HCT116 (cell line): ENCODE measurements around the gene BDKRB1. TPM values are rescaled to one million over a fixed set of nuclear protein-coding genes. Genes with fewer than 3 reads are reported as not detected.

Experiments used
- ATAC-seq: fragments of 200-7000 bp; cut with Tn5 transposase; 2 replicates; pipeline ENCODE4 v1.9.1; 2020; ENCODE audit warnings: mild to moderate bottlenecking, moderate library complexity
- BruUV-seq: library from RNA; stranded (reverse); fragments of 400-500 nt; replicated peaks from 2 replicates; lab custom pipeline; 2021; lab: Mats Ljungman, UMichigan
- CTCF ChIA-PET: fragments of 300-600 bp; sonication (Branson Sonifier 250); formaldehyde crosslinking; loops from one replicate; lab custom pipeline; 2021; ENCODE audit warnings: antibody characterized with exemption; lab: Charles Lee
- POLR2A ChIA-PET: fragments of 300-600, 350-600 bp; sonication (Branson Sonifier 250); formaldehyde crosslinking; loops from one replicate; lab custom pipeline; 2021; ENCODE audit warnings: antibody characterized with exemption; lab: Charles Lee
- RAD21 ChIA-PET, 2 experiments: fragments of 300-600 bp; sonication (Branson Sonifier 250); formaldehyde crosslinking; loops; one replicate each; lab custom pipeline; 2023; ENCODE audit warnings: low total read pairs in 2 of 2; ENCODE audit not compliant: uncharacterized antibody in 2 of 2, unreplicated experiment in 2 of 2, low non-redundant PET in 1 of 2; lab: Charles Lee
- DNase-seq: peaks from one replicate; pipeline ENCODE4 v3.0.0-alpha.2; 2010; ENCODE audit warnings: low read depth, low spot score
- H2AFZ ChIP-seq: fragments of 200-600 bp; shearing (Covaris generic), sonication (generic); 2 replicates; pipeline ENCODE4 v1.6.1; 2017; ENCODE audit warnings: low read depth, mixed run types, mixed read lengths, antibody characterized with exemption, low read length; ENCODE audit not compliant: poor library complexity, severe bottlenecking
- H3K27ac ChIP-seq: 2 replicates; pipeline ENCODE4 v1.5.1; 2012; ENCODE audit warnings: low read depth, low read length
- H3K27me3 ChIP-seq: fragments of 200-600 bp; sonication (generic); 2 replicates; pipeline ENCODE4 v1.6.1; 2016; ENCODE audit warnings: mixed run types, low read length, mixed read lengths; ENCODE audit not compliant: insufficient read depth
- H3K36me3 ChIP-seq, 2 experiments: fragments of 200-500 bp in 1 of 2; fragments of 200-600 bp in 1 of 2; sonication (Bioruptor generic) in 1 of 2; sonication (generic) in 1 of 2; 2 replicates each; pipeline versions ENCODE4 v1.5.1 to v1.6.1; 2014 to 2016; ENCODE audit warnings: low read length in 2 of 2, inconsistent platforms in 1 of 2, mixed read lengths in 1 of 2, mixed run types in 1 of 2; ENCODE audit not compliant: insufficient read depth in 2 of 2, control insufficient read depth in 1 of 2
- H3K4me1 ChIP-seq, 2 experiments: fragments of 200-600 bp in 1 of 2; sonication (generic) in 1 of 2; 2 replicates each; pipeline versions ENCODE4 v1.5.1 to v1.6.1; 2012 to 2017; ENCODE audit warnings: low read length in 2 of 2, inconsistent platforms in 1 of 2, mild to moderate bottlenecking in 1 of 2, mixed read lengths in 1 of 2, mixed run types in 1 of 2, moderate library complexity in 1 of 2; ENCODE audit not compliant: insufficient read depth in 2 of 2, control insufficient read depth in 1 of 2
- H3K4me2 ChIP-seq: fragments of 200-600 bp; sonication (generic); 2 replicates; pipeline ENCODE4 v1.6.1; 2017; ENCODE audit warnings: mixed run types, low read length, mixed read lengths
- H3K4me3 ChIP-seq, 2 experiments: fragments of 200-600 bp in 1 of 2; sonication (generic) in 1 of 2; replicated peaks in 1 of 2; 2 replicates each; pipeline ENCODE4 v1.5.1; 2011 to 2016; ENCODE audit warnings: low read length in 2 of 2, control low read depth in 1 of 2, low read depth in 1 of 2, mild to moderate bottlenecking in 1 of 2, mixed read lengths in 1 of 2, mixed run types in 1 of 2
- H3K79me2 ChIP-seq: fragments of 200-600 bp; sonication (generic); 2 replicates; pipeline ENCODE4 v1.6.1; 2017; ENCODE audit warnings: mild to moderate bottlenecking, mixed run types, low read length, moderate library complexity, mixed read lengths; ENCODE audit not compliant: insufficient read depth
- H3K9ac ChIP-seq: fragments of 200-600 bp; sonication (generic); 2 replicates; pipeline ENCODE4 v1.6.1; 2016; ENCODE audit warnings: low read length, mixed read lengths
- H3K9me2 ChIP-seq: fragments of 200-600 bp; sonication (generic), shearing (Covaris generic); 2 replicates; pipeline ENCODE4 v1.6.1; 2017; ENCODE audit warnings: mixed run types, mild to moderate bottlenecking, moderate library complexity; ENCODE audit not compliant: insufficient read depth
- H3K9me3 ChIP-seq, 2 experiments: fragments of 200-500 bp in 1 of 2; fragments of 200-600 bp in 1 of 2; sonication (Bioruptor generic) in 1 of 2; sonication (generic) in 1 of 2; 2 replicates each; pipeline ENCODE4 v1.6.1; 2014 to 2017; ENCODE audit warnings: low read length in 2 of 2, mixed read lengths in 2 of 2, inconsistent platforms in 1 of 2, low read depth in 1 of 2, mild to moderate bottlenecking in 1 of 2, mixed run types in 1 of 2, moderate library complexity in 1 of 2; ENCODE audit not compliant: control insufficient read depth in 1 of 2, insufficient read depth in 1 of 2
- H4K20me1 ChIP-seq: fragments of 200-600 bp; sonication (generic), shearing (Covaris generic); 2 replicates; pipeline ENCODE4 v1.6.1; 2017; ENCODE audit warnings: mixed run types, mild to moderate bottlenecking, moderate library complexity; ENCODE audit not compliant: insufficient read depth
- CBX3 ChIP-seq: IDR thresholded peaks from 2 replicates; pipeline ENCODE4 v1.6.1; 2012; ENCODE audit warnings: low read depth
- CTCF ChIP-seq, 3 experiments: fragments of 200-600 bp in 1 of 3; sonication (generic) in 1 of 3; IDR thresholded peaks in 2 of 3; conservative IDR thresholded peaks in 1 of 3; 2 replicates each; pipeline ENCODE4 v1.5.1; 2012 to 2017; ENCODE audit warnings: low read depth in 2 of 3, low read length in 2 of 3, antibody characterized with exemption in 1 of 3, borderline replicate concordance in 1 of 3, control low read depth in 1 of 3, mild to moderate bottlenecking in 1 of 3, mixed read lengths in 1 of 3, mixed run types in 1 of 3, moderate library complexity in 1 of 3; ENCODE audit not compliant: insufficient read depth in 1 of 3
- ELF1 ChIP-seq: IDR thresholded peaks from 2 replicates; pipeline ENCODE4 v1.6.1; 2012; ENCODE audit warnings: low read depth, borderline replicate concordance
- FOSL1 ChIP-seq: IDR thresholded peaks from 2 replicates; pipeline ENCODE4 v1.6.1; 2012; ENCODE audit warnings: low read depth
- JUND ChIP-seq: IDR thresholded peaks from 2 replicates; pipeline ENCODE4 v1.6.1; 2012
- YY1 ChIP-seq: IDR thresholded peaks from 2 replicates; pipeline ENCODE4 v1.6.1; 2011; ENCODE audit warnings: low read length, low read depth, moderate library complexity, mild to moderate bottlenecking; ENCODE audit not compliant: insufficient replicate concordance; ENCODE audit errors: extremely low read depth
- ZBTB33 ChIP-seq: IDR thresholded peaks from 2 replicates; pipeline ENCODE4 v1.6.1; 2011; ENCODE audit warnings: mild to moderate bottlenecking, low read length, moderate library complexity; ENCODE audit not compliant: insufficient replicate concordance; ENCODE audit errors: extremely low read depth
- ZFX ChIP-seq: fragments of 450-650 bp; IDR thresholded peaks from 2 replicates; pipeline ENCODE4 v1.6.1; 2017
- intact Hi-C: fragments of 100-400 bp; cut with micrococcal nuclease; formaldehyde crosslinking; loops from 2 replicates; pipeline ENCODE4 v1.10.0; 2022
- total RNA-seq: library from RNA; stranded (reverse); gene quantifications from one replicate; pipeline ENCODE4 v1.2.1, GENCODE V29; 2021; ENCODE audit not compliant: unreplicated experiment

BDKRB1 gene
- total RNA-seq, 1 experiment from 2014 or later: not detected

- TF ChIP-seq ZFX (no peak), YY1 (no peak), ELF1 (no peak), FOSL1 (no peak), CBX3 (no peak), CTCF (IDR thresholded peaks at IDR 0.05 in 2 of 3, conservative IDR thresholded peaks at IDR 0.05 in 1 of 3; ENCODE audit: borderline replicate concordance in 1 of 3, insufficient read depth in 1 of 3, low read depth in 2 of 3, low read length in 2 of 3) (no peak), ZBTB33 (no peak), JUND (no peak)
- RAD21 ChIA-PET: no interaction called here
- BruUV-seq: no TSS peak
- POLR2A ChIA-PET: no interaction called here
- no peak overlapping the region for H3K27ac ChIP-seq
- ATAC-seq (no peak), DNase-seq (no peak)
- H3K4me3 ChIP-seq: no peak overlapping the region
- no peaks in the 10 kb centered on the region for H4K20me1 ChIP-seq
- no peaks in the 10 kb centered on the region for H3K9me3 ChIP-seq
- H3K36me3 ChIP-seq: no peaks in the 10 kb centered on the region
- no peaks in the 10 kb centered on the region for H3K79me2 ChIP-seq
- intact Hi-C loops: no loop called here
- H3K27me3 ChIP-seq: no peaks in the 10 kb centered on the region; the same call in 1 of the 2 replicates
- no peak overlapping the region for H3K9ac ChIP-seq
- H2AFZ ChIP-seq: no peak overlapping the region
- no peak overlapping the region for H3K4me2 ChIP-seq
- CTCF ChIA-PET: no interaction called here
- H3K4me1 ChIP-seq: no peaks in the 10 kb centered on the region
- H3K9me2 ChIP-seq: no peaks in the 10 kb centered on the region
Measured at GRCh38 chr14:96235426-96235825, 20.6 kb upstream of the BDKRB1 start.
